ENCODE measurements around the gene PLCH2. TPM values are rescaled to one million over a fixed set of nuclear protein-coding genes. Genes with fewer than 3 reads are reported as not detected.

PLCH2 gene
- total and polyA plus RNA-seq, 2 of the 13 experiments (the other 11 are each of a cell fraction or from before 2014, with no cell fraction given), result 0.15 to 0.67 TPM

DNA sequence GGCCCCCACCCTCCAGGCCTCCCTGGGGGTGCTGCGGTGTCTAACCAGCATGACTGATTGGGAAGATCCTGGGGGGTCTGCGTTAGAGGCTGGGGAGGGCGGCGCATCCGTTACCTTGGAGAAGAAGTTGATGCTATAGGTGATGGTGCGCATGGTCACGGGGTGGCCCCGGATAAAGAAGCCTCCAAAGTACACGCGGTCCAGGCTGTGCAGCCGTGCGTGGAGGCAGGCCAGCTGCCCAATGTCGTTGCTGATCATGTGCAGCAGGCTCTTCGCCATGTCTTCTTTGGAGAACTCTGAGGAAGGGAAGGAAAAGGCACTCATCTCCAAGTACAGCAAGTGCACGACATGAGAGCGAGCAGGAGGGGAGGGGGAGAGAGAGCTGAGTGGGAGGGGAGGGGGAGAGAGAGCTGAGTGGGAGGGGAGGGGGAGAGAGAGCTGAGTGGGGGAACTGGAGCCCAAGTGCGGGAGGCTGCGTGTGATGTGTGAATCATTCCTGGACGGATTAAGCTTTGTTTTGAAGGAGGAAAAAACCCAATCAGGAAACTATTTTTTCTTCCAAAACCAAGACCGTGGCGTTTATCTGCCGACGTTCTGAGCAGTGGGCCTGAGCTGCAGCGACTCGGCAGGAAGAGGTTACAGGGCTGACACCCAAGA lies 43.1 kb downstream of the PLCH2 start (continued):
- TF ChIP-seq SPEN (CRISPR knock-in tag; IDR thresholded peaks at IDR 0.05; ENCODE audit: low read depth), result no peak
- TF ChIP-seq ZFP37 (CRISPR knock-in tag; IDR thresholded peaks at IDR 0.05; ENCODE audit: borderline replicate concordance), result no peak

DNA sequence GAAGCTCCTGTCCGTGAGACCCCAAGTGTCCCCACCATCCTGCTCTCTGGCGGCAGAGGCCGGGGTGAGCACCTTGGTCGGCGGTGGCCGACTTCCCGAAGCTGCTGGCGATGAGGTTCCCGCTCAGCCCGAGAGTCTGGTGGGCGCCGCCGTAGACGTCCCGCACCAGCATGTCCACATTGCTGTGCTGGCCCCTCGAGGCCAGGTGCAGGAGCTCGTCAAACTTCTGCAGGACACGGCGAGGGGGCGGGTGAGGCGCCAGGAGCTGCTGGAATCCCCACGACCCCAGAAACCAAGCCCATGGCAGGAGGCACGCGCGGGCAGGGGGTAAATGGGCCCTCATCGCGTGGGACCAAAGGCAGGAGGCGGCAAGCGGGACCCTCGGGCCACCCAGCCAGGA lies 43.6 kb downstream of the PLCH2 start:
- Histone ChIP-seq H3K27ac (ENCODE audit: extremely low read length, insufficient read depth, low read length) (no peak overlapping the region), H3K4me2 (ENCODE audit: low read depth, low read length) (no peak overlapping the region), H3K79me2 (ENCODE audit: insufficient read depth, low read length) (peaks cover 22% of the 10 kb centered on the region), H3K4me1 (ENCODE audit: insufficient read depth, low read length) (peaks cover 28% of the 10 kb centered on the region), H2AFZ (ENCODE audit: low read length) (no peak overlapping the region), H3K9me3 (ENCODE audit: low read length) (no peaks in the 10 kb centered on the region), H4K20me1 (ENCODE audit: insufficient read depth, low read length) (peaks cover 22% of the 10 kb centered on the region), H3K4me3 (replicated peaks in 1 of 3; ENCODE audit: insufficient read depth in 1 of 3, low read depth in 2 of 3, low read length in 3 of 3) (no peak overlapping the region), H3K27me3 (ENCODE audit: control insufficient read depth in 1 of 2, insufficient read depth in 2 of 2, low read length in 2 of 2) (no peaks in the 10 kb centered on the region), H3K36me3 (replicated peaks in 1 of 2; ENCODE audit: control insufficient read depth in 1 of 2, insufficient read depth in 2 of 2, low read length in 2 of 2) (peaks cover 25 to 64% of the 10 kb centered on the region in 2 experiments; a peak in 4 of 5 replicates), H3K9ac (ENCODE audit: insufficient read depth, low read depth, low read length) (no peak overlapping the region)
- in situ Hi-C loops (cut with HindIII; ENCODE audit: extremely low pct_ligation_motif_present, low pct_unique_long_range_greater_than_20kb) (loop anchor here (25.0 kb wide), 1 partner anchor 332 kb away; the partner anchor contains the start of gene FAAP20), intact Hi-C loops (cut with micrococcal nuclease; ENCODE audit: unreplicated experiment) (no loop called here)
- ATAC-seq, result no peak
- ChIA-PET POLR2A (no interaction called here), CTCF (ENCODE audit: low intra/inter-chr PET ratio, low total read pairs) (no interaction called here)
- BruUV-seq (replicated peaks), result no TSS peak
- 99% methylated on average over 19 of the region's 30 CpGs for whole genome bisulfite sequencing (ENCODE audit: low lambda C conversion rate)
- FAIRE-seq, result no peak
- DNase-seq (ENCODE audit: low spot score), result no peak
- TF ChIP-seq KLF12 (CRISPR knock-in tag; IDR thresholded peaks at IDR 0.05; ENCODE audit: borderline replicate concordance) (no peak), ZFP90 (CRISPR knock-in tag; IDR thresholded peaks at IDR 0.05; ENCODE audit: borderline replicate concordance) (no peak), ZKSCAN1 (IDR thresholded peaks at IDR 0.05; ENCODE audit: low read length) (no peak)
- TF ChIP-seq, protein P1, sequence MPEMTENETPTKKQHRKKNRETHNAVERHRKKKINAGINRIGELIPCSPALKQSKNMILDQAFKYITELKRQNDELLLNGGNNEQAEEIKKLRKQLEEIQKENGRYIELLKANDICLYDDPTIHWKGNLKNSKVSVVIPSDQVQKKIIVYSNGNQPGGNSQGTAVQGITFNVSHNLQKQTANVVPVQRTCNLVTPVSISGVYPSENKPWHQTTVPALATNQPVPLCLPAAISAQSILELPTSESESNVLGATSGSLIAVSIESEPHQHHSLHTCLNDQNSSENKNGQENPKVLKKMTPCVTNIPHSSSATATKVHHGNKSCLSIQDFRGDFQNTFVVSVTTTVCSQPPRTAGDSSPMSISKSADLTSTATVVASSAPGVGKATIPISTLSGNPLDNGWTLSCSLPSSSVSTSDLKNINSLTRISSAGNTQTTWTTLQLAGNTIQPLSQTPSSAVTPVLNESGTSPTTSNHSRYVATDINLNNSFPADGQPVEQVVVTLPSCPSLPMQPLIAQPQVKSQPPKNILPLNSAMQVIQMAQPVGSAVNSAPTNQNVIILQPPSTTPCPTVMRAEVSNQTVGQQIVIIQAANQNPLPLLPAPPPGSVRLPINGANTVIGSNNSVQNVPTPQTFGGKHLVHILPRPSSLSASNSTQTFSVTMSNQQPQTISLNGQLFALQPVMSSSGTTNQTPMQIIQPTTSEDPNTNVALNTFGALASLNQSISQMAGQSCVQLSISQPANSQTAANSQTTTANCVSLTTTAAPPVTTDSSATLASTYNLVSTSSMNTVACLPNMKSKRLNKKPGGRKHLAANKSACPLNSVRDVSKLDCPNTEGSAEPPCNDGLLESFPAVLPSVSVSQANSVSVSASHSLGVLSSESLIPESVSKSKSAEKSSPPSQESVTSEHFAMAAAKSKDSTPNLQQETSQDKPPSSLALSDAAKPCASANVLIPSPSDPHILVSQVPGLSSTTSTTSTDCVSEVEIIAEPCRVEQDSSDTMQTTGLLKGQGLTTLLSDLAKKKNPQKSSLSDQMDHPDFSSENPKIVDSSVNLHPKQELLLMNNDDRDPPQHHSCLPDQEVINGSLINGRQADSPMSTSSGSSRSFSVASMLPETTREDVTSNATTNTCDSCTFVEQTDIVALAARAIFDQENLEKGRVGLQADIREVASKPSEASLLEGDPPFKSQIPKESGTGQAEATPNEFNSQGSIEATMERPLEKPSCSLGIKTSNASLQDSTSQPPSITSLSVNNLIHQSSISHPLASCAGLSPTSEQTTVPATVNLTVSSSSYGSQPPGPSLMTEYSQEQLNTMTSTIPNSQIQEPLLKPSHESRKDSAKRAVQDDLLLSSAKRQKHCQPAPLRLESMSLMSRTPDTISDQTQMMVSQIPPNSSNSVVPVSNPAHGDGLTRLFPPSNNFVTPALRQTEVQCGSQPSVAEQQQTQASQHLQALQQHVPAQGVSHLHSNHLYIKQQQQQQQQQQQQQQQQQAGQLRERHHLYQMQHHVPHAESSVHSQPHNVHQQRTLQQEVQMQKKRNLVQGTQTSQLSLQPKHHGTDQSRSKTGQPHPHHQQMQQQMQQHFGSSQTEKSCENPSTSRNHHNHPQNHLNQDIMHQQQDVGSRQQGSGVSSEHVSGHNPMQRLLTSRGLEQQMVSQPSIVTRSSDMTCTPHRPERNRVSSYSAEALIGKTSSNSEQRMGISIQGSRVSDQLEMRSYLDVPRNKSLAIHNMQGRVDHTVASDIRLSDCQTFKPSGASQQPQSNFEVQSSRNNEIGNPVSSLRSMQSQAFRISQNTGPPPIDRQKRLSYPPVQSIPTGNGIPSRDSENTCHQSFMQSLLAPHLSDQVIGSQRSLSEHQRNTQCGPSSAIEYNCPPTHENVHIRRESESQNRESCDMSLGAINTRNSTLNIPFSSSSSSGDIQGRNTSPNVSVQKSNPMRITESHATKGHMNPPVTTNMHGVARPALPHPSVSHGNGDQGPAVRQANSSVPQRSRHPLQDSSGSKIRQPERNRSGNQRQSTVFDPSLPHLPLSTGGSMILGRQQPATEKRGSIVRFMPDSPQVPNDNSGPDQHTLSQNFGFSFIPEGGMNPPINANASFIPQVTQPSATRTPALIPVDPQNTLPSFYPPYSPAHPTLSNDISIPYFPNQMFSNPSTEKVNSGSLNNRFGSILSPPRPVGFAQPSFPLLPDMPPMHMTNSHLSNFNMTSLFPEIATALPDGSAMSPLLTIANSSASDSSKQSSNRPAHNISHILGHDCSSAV (CRISPR knock-in tag; IDR thresholded peaks at IDR 0.05; ENCODE audit: borderline replicate concordance), result no peak
- TF ChIP-seq, protein P2, sequence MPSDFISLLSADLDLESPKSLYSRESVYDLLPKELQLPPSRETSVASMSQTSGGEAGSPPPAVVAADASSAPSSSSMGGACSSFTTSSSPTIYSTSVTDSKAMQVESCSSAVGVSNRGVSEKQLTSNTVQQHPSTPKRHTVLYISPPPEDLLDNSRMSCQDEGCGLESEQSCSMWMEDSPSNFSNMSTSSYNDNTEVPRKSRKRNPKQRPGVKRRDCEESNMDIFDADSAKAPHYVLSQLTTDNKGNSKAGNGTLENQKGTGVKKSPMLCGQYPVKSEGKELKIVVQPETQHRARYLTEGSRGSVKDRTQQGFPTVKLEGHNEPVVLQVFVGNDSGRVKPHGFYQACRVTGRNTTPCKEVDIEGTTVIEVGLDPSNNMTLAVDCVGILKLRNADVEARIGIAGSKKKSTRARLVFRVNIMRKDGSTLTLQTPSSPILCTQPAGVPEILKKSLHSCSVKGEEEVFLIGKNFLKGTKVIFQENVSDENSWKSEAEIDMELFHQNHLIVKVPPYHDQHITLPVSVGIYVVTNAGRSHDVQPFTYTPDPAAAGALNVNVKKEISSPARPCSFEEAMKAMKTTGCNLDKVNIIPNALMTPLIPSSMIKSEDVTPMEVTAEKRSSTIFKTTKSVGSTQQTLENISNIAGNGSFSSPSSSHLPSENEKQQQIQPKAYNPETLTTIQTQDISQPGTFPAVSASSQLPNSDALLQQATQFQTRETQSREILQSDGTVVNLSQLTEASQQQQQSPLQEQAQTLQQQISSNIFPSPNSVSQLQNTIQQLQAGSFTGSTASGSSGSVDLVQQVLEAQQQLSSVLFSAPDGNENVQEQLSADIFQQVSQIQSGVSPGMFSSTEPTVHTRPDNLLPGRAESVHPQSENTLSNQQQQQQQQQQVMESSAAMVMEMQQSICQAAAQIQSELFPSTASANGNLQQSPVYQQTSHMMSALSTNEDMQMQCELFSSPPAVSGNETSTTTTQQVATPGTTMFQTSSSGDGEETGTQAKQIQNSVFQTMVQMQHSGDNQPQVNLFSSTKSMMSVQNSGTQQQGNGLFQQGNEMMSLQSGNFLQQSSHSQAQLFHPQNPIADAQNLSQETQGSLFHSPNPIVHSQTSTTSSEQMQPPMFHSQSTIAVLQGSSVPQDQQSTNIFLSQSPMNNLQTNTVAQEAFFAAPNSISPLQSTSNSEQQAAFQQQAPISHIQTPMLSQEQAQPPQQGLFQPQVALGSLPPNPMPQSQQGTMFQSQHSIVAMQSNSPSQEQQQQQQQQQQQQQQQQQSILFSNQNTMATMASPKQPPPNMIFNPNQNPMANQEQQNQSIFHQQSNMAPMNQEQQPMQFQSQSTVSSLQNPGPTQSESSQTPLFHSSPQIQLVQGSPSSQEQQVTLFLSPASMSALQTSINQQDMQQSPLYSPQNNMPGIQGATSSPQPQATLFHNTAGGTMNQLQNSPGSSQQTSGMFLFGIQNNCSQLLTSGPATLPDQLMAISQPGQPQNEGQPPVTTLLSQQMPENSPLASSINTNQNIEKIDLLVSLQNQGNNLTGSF (CRISPR knock-in tag; IDR thresholded peaks at IDR 0.05), result no peak

All from HepG2 (cell line).